GM12878 (cell line): ENCODE measurements around the gene C16orf96. TPM values are rescaled to one million over a fixed set of nuclear protein-coding genes. Genes with fewer than 3 reads are reported as not detected.

Experiments
- BACH1 ChIP-seq: fragments of 450-650 bp; IDR thresholded peaks from 2 replicates; pipeline ENCODE4 v1.6.1; 2017; ENCODE audit warnings: mild to moderate bottlenecking, borderline replicate concordance
- CEBPB ChIP-seq, 2 experiments: fragments of 150-350 bp in 1 of 2; IDR thresholded peaks; 2 replicates each; pipeline ENCODE4 v1.6.1; 2012 to 2014; ENCODE audit warnings: low read depth in 2 of 2, low read length in 2 of 2, borderline replicate concordance in 1 of 2, inconsistent platforms in 1 of 2
- FOXM1 ChIP-seq: IDR thresholded peaks from 2 replicates; pipeline ENCODE4 v1.6.1; 2012; ENCODE audit warnings: low read depth, mild to moderate bottlenecking, inconsistent platforms, low read length, moderate library complexity
- GABPA ChIP-seq: IDR thresholded peaks from 2 replicates; pipeline ENCODE4 v1.6.1; 2014; ENCODE audit warnings: antibody characterized with exemption, low read depth, mild to moderate bottlenecking, inconsistent platforms
- JUND ChIP-seq: IDR thresholded peaks from 2 replicates; pipeline ENCODE4 v1.6.1; 2012; ENCODE audit warnings: low read depth, mild to moderate bottlenecking, low read length, improper control_type of control experiment, moderate library complexity
- MEF2A ChIP-seq: IDR thresholded peaks from 2 replicates; pipeline ENCODE4 v1.6.1; 2011; ENCODE audit warnings: low read depth, mild to moderate bottlenecking, low read length, moderate library complexity; ENCODE audit not compliant: insufficient read depth
- MYB ChIP-seq: fragments of 150-350 bp; IDR thresholded peaks from 2 replicates; pipeline ENCODE4 v1.6.1; 2014; ENCODE audit warnings: mild to moderate bottlenecking, low read depth, low read length, borderline replicate concordance
- NFYA ChIP-seq: IDR thresholded peaks from 2 replicates; pipeline ENCODE4 v1.6.1; 2011; ENCODE audit warnings: low read depth, mild to moderate bottlenecking, low read length, improper control_type of control experiment, borderline replicate concordance
- RFX5 ChIP-seq: IDR thresholded peaks from 2 replicates; pipeline ENCODE4 v1.6.1; 2011; ENCODE audit warnings: low read depth, low read length, improper control_type of control experiment
- SMAD5 ChIP-seq: IDR thresholded peaks from 2 replicates; pipeline ENCODE4 v1.6.1; 2016; ENCODE audit warnings: antibody characterized with exemption, low read depth
- SPI1 ChIP-seq: IDR thresholded peaks from 2 replicates; pipeline ENCODE4 v1.6.1; 2011; ENCODE audit warnings: low read depth, mild to moderate bottlenecking, low read length, moderate library complexity, borderline replicate concordance; ENCODE audit not compliant: insufficient read depth
- SREBF1 ChIP-seq: IDR thresholded peaks from 2 replicates; pipeline ENCODE4 v1.6.1; 2012; ENCODE audit warnings: mild to moderate bottlenecking, low read length
- TARDBP ChIP-seq: IDR thresholded peaks from 2 replicates; pipeline ENCODE4 v1.6.1; 2016; ENCODE audit warnings: borderline replicate concordance
- ZBED1 ChIP-seq: IDR thresholded peaks from 2 replicates; pipeline ENCODE4 v1.6.1; 2016; ENCODE audit warnings: borderline replicate concordance
- ZNF217 ChIP-seq: fragments of 450-650 bp; IDR thresholded peaks from 2 replicates; pipeline ENCODE4 v1.6.1; 2017; ENCODE audit warnings: antibody characterized with exemption, mild to moderate bottlenecking
- ZSCAN29 ChIP-seq: fragments of 450-650 bp; IDR thresholded peaks from 2 replicates; pipeline ENCODE4 v1.6.1; 2017; ENCODE audit warnings: mild to moderate bottlenecking, moderate library complexity
- polyA plus RNA-seq, 11 experiments: library from polyadenylated mRNA; depleted of rRNA in 4 of 11; unstranded in 6 of 11; stranded (reverse) in 5 of 11; fragments of >200 nt; fragmentation: Nextera tagmentation in 4 of 11; fragmentation: Illumina TruSeq in 1 of 11; extraction: Ambion mirVana in 4 of 11; extraction: Trizol in 1 of 11; gene quantifications; 1 replicate in 1 of 11; 2 replicates in 10 of 11; pipeline versions ENCODE4 v1.2.1 to v1.2.3, GENCODE V29; 2011 to 2016; ENCODE audit warnings: inconsistent platforms in 2 of 11, missing spikeins in 2 of 11, low read depth in 1 of 11
- total RNA-seq, 4 experiments: library from RNA; depleted of rRNA in 3 of 4; stranded (reverse); fragments of >200 nt in 3 of 4; fragmentation: Illumina TruSeq in 1 of 4; extraction: Trizol in 1 of 4; gene quantifications; 2 replicates each; pipeline versions ENCODE4 v1.2.1 to v1.2.3, GENCODE V29; 2013 to 2021
- TF ChIP-seq, protein P1 (sequence below): IDR thresholded peaks from 2 replicates; pipeline ENCODE4 v1.6.1; 2011; ENCODE audit warnings: borderline replicate concordance, low read depth, mild to moderate bottlenecking, moderate library complexity, mixed read lengths, low read length; ENCODE audit not compliant: insufficient read depth; ENCODE audit errors: extremely low read length
- TF ChIP-seq, protein P2 (sequence below): fragments of 450-650 bp; IDR thresholded peaks from 2 replicates; pipeline ENCODE4 v1.6.1; 2017; ENCODE audit warnings: mild to moderate bottlenecking, moderate library complexity
- TF ChIP-seq, protein P3 (sequence below): IDR thresholded peaks from 2 replicates; pipeline ENCODE4 v1.6.1; 2012; ENCODE audit warnings: low read depth, low read length, improper control_type of control experiment
- TF ChIP-seq, protein P4 (sequence below): IDR thresholded peaks from 2 replicates; pipeline ENCODE4 v1.6.1; 2011; ENCODE audit warnings: low read depth, low read length, improper control_type of control experiment, borderline replicate concordance
- TF ChIP-seq, protein P5 (sequence below): IDR thresholded peaks from 2 replicates; pipeline ENCODE4 v1.6.1; 2011; ENCODE audit warnings: low read depth, mild to moderate bottlenecking, low read length, moderate library complexity, borderline replicate concordance; ENCODE audit errors: extremely low read depth

C16orf96 gene
- total and polyA plus RNA-seq, 10 of the 15 experiments (the other 5 are each of a cell fraction or from before 2014, with no cell fraction given) = 0.01 to 0.08 (median 0.01) TPM; not detected in 7

DNA sequence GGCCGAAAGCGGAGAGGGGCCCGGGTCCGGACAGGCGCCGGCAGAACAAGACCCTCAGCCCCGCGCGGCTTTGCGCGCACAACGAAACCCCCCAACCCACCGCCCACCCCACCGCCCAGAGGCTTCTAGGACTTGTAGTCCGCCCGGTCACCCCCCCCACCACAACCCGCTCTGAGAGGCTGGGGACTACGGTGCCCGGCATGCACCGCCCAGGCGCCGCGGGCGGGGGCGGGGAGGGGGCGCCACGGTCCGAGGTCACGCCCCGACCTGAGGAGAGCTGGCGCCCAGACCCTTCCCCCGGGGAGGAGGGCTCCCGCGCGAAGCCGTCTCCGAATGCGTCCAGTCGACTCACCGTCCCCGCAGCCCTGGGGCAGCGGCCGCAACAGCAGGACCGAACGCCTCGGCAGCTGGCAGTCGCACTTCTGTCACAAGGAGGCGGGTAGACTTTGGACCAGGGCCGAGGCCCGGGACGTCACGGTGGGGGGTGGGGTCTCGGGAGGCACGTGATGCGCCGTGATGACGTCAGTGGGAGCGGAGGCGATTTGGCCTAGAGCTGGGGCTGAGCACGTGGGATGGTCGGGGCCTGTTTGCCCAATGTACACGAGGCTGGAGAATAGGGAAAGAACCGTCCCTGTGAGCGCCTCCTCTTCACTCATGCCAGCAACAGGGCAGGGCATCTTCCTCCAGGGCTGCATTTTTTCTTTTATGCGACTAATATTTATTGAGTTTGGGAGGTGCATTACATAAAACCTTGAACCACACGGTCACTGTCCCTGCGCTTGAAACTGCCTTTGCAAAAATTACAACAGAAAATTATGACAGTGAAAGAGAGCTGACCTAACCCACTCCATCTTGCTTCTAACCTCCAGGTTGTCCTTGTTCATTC lies 17.5 kb upstream of the C16orf96 start, which contains the start of gene CDIP1 (continued):
- TF ChIP-seq, protein P1, sequence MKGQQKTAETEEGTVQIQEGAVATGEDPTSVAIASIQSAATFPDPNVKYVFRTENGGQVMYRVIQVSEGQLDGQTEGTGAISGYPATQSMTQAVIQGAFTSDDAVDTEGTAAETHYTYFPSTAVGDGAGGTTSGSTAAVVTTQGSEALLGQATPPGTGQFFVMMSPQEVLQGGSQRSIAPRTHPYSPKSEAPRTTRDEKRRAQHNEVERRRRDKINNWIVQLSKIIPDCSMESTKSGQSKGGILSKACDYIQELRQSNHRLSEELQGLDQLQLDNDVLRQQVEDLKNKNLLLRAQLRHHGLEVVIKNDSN = peak; percentile 99
- no peak for TF ChIP-seq SMAD5
- no peak for TF ChIP-seq CEBPB (IDR thresholded peaks at IDR 0.05; ENCODE audit: borderline replicate concordance in 1 of 2, low read depth in 2 of 2, low read length in 2 of 2)
- no peak for TF ChIP-seq ZSCAN29
- TF ChIP-seq NFYA = no peak
- TF ChIP-seq RFX5 = 0 out of 2 replicates have a peak, but pooled peaks have one; percentile 39
- TF ChIP-seq, protein P2, sequence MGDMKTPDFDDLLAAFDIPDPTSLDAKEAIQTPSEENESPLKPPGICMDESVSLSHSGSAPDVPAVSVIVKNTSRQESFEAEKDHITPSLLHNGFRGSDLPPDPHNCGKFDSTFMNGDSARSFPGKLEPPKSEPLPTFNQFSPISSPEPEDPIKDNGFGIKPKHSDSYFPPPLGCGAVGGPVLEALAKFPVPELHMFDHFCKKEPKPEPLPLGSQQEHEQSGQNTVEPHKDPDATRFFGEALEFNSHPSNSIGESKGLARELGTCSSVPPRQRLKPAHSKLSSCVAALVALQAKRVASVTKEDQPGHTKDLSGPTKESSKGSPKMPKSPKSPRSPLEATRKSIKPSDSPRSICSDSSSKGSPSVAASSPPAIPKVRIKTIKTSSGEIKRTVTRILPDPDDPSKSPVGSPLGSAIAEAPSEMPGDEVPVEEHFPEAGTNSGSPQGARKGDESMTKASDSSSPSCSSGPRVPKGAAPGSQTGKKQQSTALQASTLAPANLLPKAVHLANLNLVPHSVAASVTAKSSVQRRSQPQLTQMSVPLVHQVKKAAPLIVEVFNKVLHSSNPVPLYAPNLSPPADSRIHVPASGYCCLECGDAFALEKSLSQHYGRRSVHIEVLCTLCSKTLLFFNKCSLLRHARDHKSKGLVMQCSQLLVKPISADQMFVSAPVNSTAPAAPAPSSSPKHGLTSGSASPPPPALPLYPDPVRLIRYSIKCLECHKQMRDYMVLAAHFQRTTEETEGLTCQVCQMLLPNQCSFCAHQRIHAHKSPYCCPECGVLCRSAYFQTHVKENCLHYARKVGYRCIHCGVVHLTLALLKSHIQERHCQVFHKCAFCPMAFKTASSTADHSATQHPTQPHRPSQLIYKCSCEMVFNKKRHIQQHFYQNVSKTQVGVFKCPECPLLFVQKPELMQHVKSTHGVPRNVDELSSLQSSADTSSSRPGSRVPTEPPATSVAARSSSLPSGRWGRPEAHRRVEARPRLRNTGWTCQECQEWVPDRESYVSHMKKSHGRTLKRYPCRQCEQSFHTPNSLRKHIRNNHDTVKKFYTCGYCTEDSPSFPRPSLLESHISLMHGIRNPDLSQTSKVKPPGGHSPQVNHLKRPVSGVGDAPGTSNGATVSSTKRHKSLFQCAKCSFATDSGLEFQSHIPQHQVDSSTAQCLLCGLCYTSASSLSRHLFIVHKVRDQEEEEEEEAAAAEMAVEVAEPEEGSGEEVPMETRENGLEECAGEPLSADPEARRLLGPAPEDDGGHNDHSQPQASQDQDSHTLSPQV = peak; percentile 92
- TF ChIP-seq TARDBP = peak; percentile 56; the same call in 1 of the 2 replicates
- TF ChIP-seq MYB = no peak
- TF ChIP-seq ZBED1 = no peak
- TF ChIP-seq, protein P3, sequence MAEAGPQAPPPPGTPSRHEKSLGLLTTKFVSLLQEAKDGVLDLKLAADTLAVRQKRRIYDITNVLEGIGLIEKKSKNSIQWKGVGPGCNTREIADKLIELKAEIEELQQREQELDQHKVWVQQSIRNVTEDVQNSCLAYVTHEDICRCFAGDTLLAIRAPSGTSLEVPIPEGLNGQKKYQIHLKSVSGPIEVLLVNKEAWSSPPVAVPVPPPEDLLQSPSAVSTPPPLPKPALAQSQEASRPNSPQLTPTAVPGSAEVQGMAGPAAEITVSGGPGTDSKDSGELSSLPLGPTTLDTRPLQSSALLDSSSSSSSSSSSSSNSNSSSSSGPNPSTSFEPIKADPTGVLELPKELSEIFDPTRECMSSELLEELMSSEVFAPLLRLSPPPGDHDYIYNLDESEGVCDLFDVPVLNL = no peak
- TF ChIP-seq MEF2A = no peak
- TF ChIP-seq SREBF1 = no peak
- TF ChIP-seq GABPA = no peak
- TF ChIP-seq, protein P4, sequence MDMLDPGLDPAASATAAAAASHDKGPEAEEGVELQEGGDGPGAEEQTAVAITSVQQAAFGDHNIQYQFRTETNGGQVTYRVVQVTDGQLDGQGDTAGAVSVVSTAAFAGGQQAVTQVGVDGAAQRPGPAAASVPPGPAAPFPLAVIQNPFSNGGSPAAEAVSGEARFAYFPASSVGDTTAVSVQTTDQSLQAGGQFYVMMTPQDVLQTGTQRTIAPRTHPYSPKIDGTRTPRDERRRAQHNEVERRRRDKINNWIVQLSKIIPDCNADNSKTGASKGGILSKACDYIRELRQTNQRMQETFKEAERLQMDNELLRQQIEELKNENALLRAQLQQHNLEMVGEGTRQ = peak; percentile 95
- TF ChIP-seq JUND = peak; percentile 52; the same call in 1 of the 2 replicates
- TF ChIP-seq ZNF217 = no peak
- TF ChIP-seq BACH1 = no peak; the same call in 1 of the 2 replicates
- TF ChIP-seq, protein P5, sequence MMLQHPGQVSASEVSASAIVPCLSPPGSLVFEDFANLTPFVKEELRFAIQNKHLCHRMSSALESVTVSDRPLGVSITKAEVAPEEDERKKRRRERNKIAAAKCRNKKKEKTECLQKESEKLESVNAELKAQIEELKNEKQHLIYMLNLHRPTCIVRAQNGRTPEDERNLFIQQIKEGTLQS = peak; percentile 66; the same call in 1 of the 2 replicates
- no peak for TF ChIP-seq SPI1
- TF ChIP-seq FOXM1 = no peak
